Prostate gland (tissue), 2 donors: ENCODE measurements around the gene RCAN3.

ENCODE experiments used
- CTCF ChIP-seq, 4 experiments: fragments of 200-600 bp in 2 of 4; fragments of 450-650 bp in 2 of 4; sonication (generic) in 2 of 4; IDR thresholded peaks; 1 replicate in 3 of 4; 2 replicates in 1 of 4; pipeline ENCODE4 v1.5.1; 2016 to 2019; ENCODE audit warnings: antibody characterized with exemption in 4 of 4, mild to moderate bottlenecking in 2 of 4, moderate library complexity in 2 of 4
- POLR2AphosphoS5 ChIP-seq: sonication (generic); formaldehyde crosslinking; IDR thresholded peaks from one replicate; pipeline ENCODE4 v1.6.1; 2017; ENCODE audit warnings: antibody characterized with exemption

GRCh38 chr1:24553931-24554330 is 51.3 kb downstream of the RCAN3 start:
- no peak for TF ChIP-seq POLR2AphosphoS5
- TF ChIP-seq CTCF (IDR thresholded peaks at IDR 0.05): no peak
